Esophagus muscularis mucosa (tissue), 4 donors: ENCODE data around the gene ZSCAN22. TPM values are rescaled to one million over a fixed set of nuclear protein-coding genes. Genes with fewer than 3 reads are reported as not detected.

Source experiments
- DNase-seq: peaks from one replicate; pipeline ENCODE4 v3.0.0-alpha.2; 2017; ENCODE audit errors: extremely low spot score
- H3K27ac ChIP-seq, 4 donors: fragments of 200-600 bp; sonication (generic); replicated peaks in 1 of 4; 1 replicate in 3 of 4; 2 replicates in 1 of 4; pipeline ENCODE4 v1.5.1; 2016 to 2019; ENCODE audit warnings: mild to moderate bottlenecking in 1 of 4
- H3K27me3 ChIP-seq, 4 donors: fragments of 200-600 bp; sonication (generic); one replicate each; pipeline versions ENCODE4 v1.5.1 to v1.6.0; 2016 to 2019
- H3K36me3 ChIP-seq, 4 donors: fragments of 200-600 bp; sonication (generic); one replicate each; pipeline ENCODE4 v1.5.1; 2016 to 2019
- H3K4me1 ChIP-seq, 4 donors: fragments of 200-600 bp; sonication (generic); one replicate each; pipeline ENCODE4 v1.5.1; 2016 to 2019
- H3K4me3 ChIP-seq, 4 donors: fragments of 200-600 bp; sonication (generic); 1 replicate in 2 of 4; 2 replicates in 2 of 4; pipeline ENCODE4 v1.5.1; 2016 to 2019; ENCODE audit warnings: mild to moderate bottlenecking in 4 of 4, moderate library complexity in 1 of 4
- H3K9me3 ChIP-seq, 4 donors: fragments of 200-600 bp; sonication (generic); 1 replicate in 3 of 4; 2 replicates in 1 of 4; pipeline ENCODE4 v1.5.1; 2016 to 2019
- CTCF ChIP-seq, 3 experiments: fragments of 200-600 bp in 2 of 3; fragments of 450-650 bp in 1 of 3; sonication (generic) in 2 of 3; IDR thresholded peaks; one replicate each; pipeline ENCODE4 v1.5.1; 2017 to 2019; ENCODE audit warnings: antibody characterized with exemption in 3 of 3, mild to moderate bottlenecking in 2 of 3, moderate library complexity in 1 of 3
- EP300 ChIP-seq: sonication (generic); formaldehyde crosslinking; IDR thresholded peaks from one replicate; pipeline ENCODE4 v1.6.1; 2017; ENCODE audit warnings: antibody characterized with exemption
- POLR2A ChIP-seq: fragments of 450-650 bp; IDR thresholded peaks from one replicate; pipeline ENCODE4 v1.6.1; 2017; ENCODE audit warnings: antibody characterized with exemption, moderate library complexity, mild to moderate bottlenecking, low read depth
- POLR2AphosphoS5 ChIP-seq, 2 donors: sonication (generic); formaldehyde crosslinking; IDR thresholded peaks; one replicate each; pipeline ENCODE4 v1.6.1; 2017; ENCODE audit warnings: antibody characterized with exemption in 2 of 2
- WGBS: methylation state at CpG from one replicate; pipeline ENCODE4 v1.1.5; 2018; 5-methylcytosine and 5-hydroxymethylcytosine counted together
- intact Hi-C: fragments of 100-400 bp; cut with DNase I; formaldehyde crosslinking; loops from one replicate; pipeline ENCODE4 v1.15.1; 2023
- total RNA-seq, 4 donors: library from RNA; depleted of rRNA; stranded (reverse); fragments of >200 nt; gene quantifications; one replicate each; pipeline versions ENCODE4 v1.1.0 to v1.2.1, GENCODE V29; 2016

ZSCAN22 gene
- total RNA-seq, result 1 to 10 TPM; 2.9 to 4.9 (median 3.6) TPM

GRCh38 chr19:58326914-58327726, at the start of gene ZSCAN22:
ZSCAN22 (plus strand) TSS chr19:58326994; CDS start chr19:58334803, 7,809 bp downstream.
- Histone ChIP-seq H3K9me3 (no peaks in the 10 kb centered on the region), H3K36me3 (peaks cover 0 to 12% (median 0%) of the 10 kb centered on the region in 4 donors), H3K4me3 (peak within 1 kb of the TSS; percentile 72 to 94 (median 84)), H3K27ac (peak within 1 kb of the TSS; percentile 89 to 97 (median 94)), H3K4me1 (peaks cover 23 to 34% (median 31%) of the 10 kb centered on the region in 4 donors), H3K27me3 (no peaks in the 10 kb centered on the region)
- TF ChIP-seq POLR2AphosphoS5 (IDR thresholded peaks at IDR 0.05), result peak; percentile 90 to 91
- no peak for TF ChIP-seq CTCF (IDR thresholded peaks at IDR 0.05)
- peak; percentile 22 for TF ChIP-seq POLR2A
- DNase-seq, result peak; percentile 99
- 0% methylated on average over 19 of the region's 62 CpGs for WGBS
- intact Hi-C loops, result no loop called here

- peak overlapping the region in 2 of 4 donors; percentile 90 to 94 for H3K27ac ChIP-seq
- intact Hi-C loops, result loop anchor here (10.0 kb wide), 1 partner anchor 92 kb away; the partner anchor contains the start of gene ZNF274
- no peaks in the 10 kb centered on the region for H3K27me3 ChIP-seq
- 93% methylated on average over 3 of the region's 7 CpGs for WGBS
- peaks cover 15 to 35% (median 28%) of the 10 kb centered on the region in 4 donors for H3K4me1 ChIP-seq
- peaks cover 6 to 51% (median 21%) of the 10 kb centered on the region in 4 donors for H3K36me3 ChIP-seq
- TF ChIP-seq EP300 (no peak), CTCF (IDR thresholded peaks at IDR 0.05) (no peak), POLR2AphosphoS5 (IDR thresholded peaks at IDR 0.05) (no peak), POLR2A (no peak)
- H3K4me3 ChIP-seq, result peak overlapping the region in 1 of 4 donors; percentile 90
- H3K9me3 ChIP-seq, result peaks cover 0 to 48% (median 39%) of the 10 kb centered on the region in 4 donors
- DNase-seq, result no peak
Measured at GRCh38 chr19:58277197-58277596, 49.6 kb upstream of the ZSCAN22 start.

- WGBS, result 39% methylated on average over 25 of the region's 25 CpGs
- peaks cover 0 to 44% (median 19%) of the 10 kb centered on the region in 4 donors for H3K36me3 ChIP-seq
Measured at GRCh38 chr19:58277748-58278540, 48.9 kb upstream of the ZSCAN22 start.

More at GRCh38 chr19:58277748-58278540, 48.9 kb upstream of the ZSCAN22 start:
- intact Hi-C loops, result loop anchor here (10.0 kb wide), 1 partner anchor 93 kb away; the partner anchor contains the start of gene ZNF274
- peaks cover 0 to 40% (median 32%) of the 10 kb centered on the region in 4 donors for H3K9me3 ChIP-seq
- no peak for DNase-seq
- peak overlapping the region; percentile 86 to 94 (median 90) for H3K27ac ChIP-seq
- H3K4me3 ChIP-seq, result peak overlapping the region; percentile 78 to 90 (median 84)
- H3K27me3 ChIP-seq, result no peaks in the 10 kb centered on the region
- H3K4me1 ChIP-seq, result peaks cover 15 to 35% (median 28%) of the 10 kb centered on the region in 4 donors
- TF ChIP-seq POLR2AphosphoS5 (IDR thresholded peaks at IDR 0.05) (no peak), POLR2A (no peak), EP300 (no peak), CTCF (IDR thresholded peaks at IDR 0.05) (no peak)
